AG09319 (cell line): ENCODE measurements around the gene ING3.

ENCODE experiments used
- DNase-seq: peaks from one replicate; pipeline ENCODE4 v3.0.0-alpha.2; 2010; ENCODE audit warnings: low read depth; ENCODE audit errors: extremely low read depth
- CTCF ChIP-seq: IDR thresholded peaks from 2 replicates; pipeline ENCODE4 v1.5.1; 2011; ENCODE audit warnings: low read depth, mild to moderate bottlenecking, inconsistent platforms, low read length, moderate library complexity

The ING3 gene

DNA sequence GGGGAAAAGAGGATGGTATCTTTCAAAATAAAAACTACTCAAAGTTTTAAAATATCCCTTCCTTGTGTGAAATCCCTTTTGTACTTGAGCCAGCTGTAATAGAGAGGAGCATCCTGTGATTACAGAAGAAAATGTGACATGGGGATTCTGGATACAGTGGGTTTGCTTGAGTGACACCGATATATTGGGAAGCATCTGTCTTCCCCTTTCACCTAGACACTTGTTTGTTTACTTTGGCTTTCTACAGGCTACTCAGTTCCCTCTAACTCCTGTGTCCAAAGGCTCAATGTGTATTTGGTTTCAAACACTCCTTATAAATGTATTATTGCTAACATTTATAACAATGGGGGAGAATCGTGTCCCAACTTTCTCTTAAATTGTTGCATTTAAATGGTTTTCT, 62.3 kb downstream of the ING3 start:
- TF ChIP-seq CTCF, result no peak
- DNase-seq, result no peak

- no peak for DNase-seq
Measured at GRCh38 chr7:121015560-121015959, 65.0 kb downstream of the ING3 start.

DNA sequence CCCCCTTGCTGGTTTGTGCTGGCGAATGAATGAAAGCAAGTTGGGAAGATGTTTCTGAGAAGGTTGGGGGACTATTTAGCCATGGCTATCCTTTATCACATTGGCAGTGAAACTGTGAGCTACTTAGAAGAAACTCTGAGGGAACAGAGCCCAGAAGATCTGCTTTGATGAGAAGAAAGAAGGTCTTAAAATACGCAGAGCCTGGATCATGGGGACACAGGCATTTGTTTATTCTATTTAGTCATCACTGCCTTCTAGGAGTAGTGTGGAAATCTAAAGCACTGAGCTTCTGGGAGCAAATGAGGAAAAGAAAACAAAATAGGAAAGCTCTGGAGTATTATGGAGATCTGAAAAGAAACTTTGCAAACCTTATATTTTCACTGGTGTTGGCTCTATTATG, 66.4 kb downstream of the ING3 start:
- no peak for DNase-seq

More at GRCh38 chr7:121015560-121015959, 65.0 kb downstream of the ING3 start:
- no peak for TF ChIP-seq CTCF

DNA sequence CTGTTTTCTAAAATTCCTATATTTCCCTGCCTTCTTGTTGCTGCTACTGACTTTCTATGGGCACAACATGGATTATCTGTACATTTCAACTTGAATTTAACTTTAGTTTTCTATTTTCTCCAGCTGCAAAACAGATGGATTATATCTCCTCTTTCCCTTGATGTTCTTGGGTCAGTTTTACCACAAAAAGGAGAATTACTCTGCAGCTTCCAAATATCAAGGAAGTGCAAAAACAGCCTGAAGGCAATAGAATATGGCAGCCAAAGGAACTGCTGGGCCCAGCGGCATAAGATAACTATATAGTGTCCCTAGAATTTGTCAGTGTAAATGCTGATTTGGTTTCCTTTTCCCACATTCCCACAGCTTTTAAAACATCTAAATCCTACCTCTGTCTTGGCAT, 67.0 kb downstream of the ING3 start:
- DNase-seq, result no peak

More for the DNA sequence above, 66.4 kb downstream of the ING3 start:
- TF ChIP-seq CTCF, result no peak

DNA sequence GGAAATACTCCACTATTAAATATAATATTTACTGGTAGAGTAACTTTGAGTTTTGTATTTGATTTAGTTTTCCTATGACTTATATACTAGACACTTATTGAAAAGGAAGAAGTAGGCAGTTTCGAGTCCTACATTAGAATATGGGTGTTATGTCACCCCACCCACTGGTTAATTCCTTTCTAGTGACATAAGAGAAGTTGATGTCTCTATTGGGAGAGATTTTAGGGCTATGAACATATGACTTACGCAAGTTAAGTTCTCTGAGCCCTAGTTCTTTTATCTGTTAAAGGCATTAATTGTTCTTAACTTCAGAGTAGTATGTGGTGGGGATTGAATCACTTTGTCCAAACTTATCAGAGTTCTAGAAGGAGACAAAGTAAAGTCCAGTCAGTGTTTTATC, 68.4 kb downstream of the ING3 start:
- DNase-seq, result no peak
- no peak for TF ChIP-seq CTCF

More for the DNA sequence above, 67.0 kb downstream of the ING3 start:
- no peak for TF ChIP-seq CTCF

DNA sequence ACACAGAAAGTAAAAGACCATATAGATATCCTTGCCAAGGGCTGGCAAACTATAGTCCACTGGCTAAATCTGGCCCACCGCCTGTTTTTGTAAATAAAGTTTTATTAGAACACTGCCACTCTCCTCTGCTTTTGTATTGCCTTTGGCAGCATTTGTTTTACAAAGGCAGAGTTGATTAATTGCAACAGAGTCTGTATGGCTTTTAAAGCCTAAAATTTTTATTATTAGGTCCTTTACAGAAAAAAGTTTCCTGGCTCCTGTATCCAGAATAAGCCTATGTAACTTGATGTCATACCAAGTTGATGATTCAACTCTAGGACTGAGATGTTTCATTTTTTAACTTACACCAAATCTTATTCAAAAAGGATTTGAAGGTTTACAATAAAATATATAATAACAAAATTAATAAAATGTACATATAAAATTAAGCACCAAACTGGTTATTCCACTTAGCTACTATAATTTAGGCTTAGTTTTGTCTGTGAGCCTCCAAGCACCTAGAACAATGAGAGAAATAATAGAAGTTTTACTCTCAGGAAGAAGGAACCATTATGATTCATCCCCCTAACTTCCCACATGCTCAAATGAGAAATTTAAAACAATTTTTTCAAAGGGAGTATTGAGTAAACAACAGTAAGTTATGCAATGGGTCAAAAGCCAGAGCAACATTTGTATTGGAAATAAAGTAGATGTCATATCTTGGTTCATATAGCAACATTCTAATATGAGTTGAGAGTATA, 69.8 kb downstream of the ING3 start:
- TF ChIP-seq CTCF, result no peak
- no peak for DNase-seq

DNA sequence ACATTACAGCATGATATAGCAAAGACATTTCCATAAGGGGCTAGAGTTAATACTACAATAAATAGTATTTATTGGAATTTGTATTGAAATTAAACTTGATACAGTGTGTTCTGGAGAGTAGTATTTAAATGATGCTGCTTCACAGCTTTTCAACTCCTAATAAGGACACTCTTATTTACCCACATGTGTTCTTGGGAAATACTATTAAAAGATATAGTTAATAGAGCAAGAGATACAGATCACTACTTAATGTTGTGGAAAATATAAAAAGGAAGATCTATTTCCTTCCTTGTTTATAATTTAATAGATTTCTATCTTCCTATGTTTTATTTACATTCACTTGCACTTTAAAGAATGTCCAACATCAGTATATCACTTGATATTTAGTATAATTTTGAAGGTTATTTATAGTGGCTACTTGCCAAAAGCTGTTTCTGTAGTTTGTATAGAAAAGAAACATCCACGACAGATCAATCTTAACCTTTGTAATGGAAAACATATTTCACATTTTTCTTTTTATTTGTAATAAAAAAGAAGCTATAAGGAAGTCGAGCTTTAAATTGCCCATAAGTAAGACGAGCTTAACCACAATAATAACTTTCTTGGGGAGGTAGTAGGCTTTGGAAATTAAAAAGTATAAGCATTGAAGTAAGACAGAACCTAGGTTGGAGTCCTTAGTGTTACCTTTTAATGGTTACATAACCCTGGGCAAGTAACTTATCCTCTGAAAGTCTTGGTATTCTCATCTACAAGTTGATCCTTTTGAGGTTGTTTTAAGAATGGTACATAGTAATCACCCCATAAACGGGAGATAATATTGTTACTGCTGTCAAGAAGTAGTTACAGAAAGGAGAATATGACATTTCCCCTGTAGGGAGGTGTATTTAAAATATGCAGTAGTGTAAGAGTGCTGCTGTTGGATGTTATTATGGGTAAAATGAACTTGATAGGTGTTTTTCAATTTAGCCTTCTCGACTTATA, 70.7 kb downstream of the ING3 start:
- no peak for DNase-seq
- TF ChIP-seq CTCF, result no peak
